OCI-LY1 (cell line): ENCODE data around the gene MS4A1.
A peak's percentile ranks its signal among the peaks of the same experiment; 100 is the strongest.

ENCODE experiments used
- H2AFZ ChIP-seq: fragments of 200-600 bp; sonication (generic), shearing (Covaris generic); 2 replicates; pipeline ENCODE4 v1.6.0; 2014; ENCODE audit warnings: antibody characterized with exemption, mild to moderate bottlenecking, low read length
- H3F3A ChIP-seq: fragments of 200-600 bp; sonication (generic), shearing (Covaris generic); 2 replicates; pipeline ENCODE4 v1.6.0; 2014; ENCODE audit warnings: mild to moderate bottlenecking, antibody characterized with exemption, low read length, moderate library complexity; ENCODE audit not compliant: insufficient read depth
- H3K27ac ChIP-seq: fragments of 200-600 bp; sonication (generic); 2 replicates; pipeline ENCODE4 v1.5.1; 2014; ENCODE audit warnings: low read length, mixed run types, mild to moderate bottlenecking, low read depth; ENCODE audit not compliant: poor library complexity, severe bottlenecking
- H3K27me3 ChIP-seq: fragments of 200-600 bp; sonication (generic); 2 replicates; pipeline ENCODE4 v1.6.0; 2014; ENCODE audit warnings: antibody characterized with exemption, mild to moderate bottlenecking, low read length, moderate library complexity; ENCODE audit not compliant: insufficient read depth
- H3K36me3 ChIP-seq: fragments of 200-600 bp; sonication (generic); 2 replicates; pipeline ENCODE4 v1.6.1; 2014; ENCODE audit warnings: mild to moderate bottlenecking, antibody characterized with exemption, low read length, moderate library complexity, mixed read lengths; ENCODE audit not compliant: insufficient read depth
- H3K4me1 ChIP-seq: fragments of 200-600 bp; sonication (generic); 2 replicates; pipeline ENCODE4 v1.5.1; 2014; ENCODE audit warnings: mild to moderate bottlenecking, low read length, moderate library complexity; ENCODE audit not compliant: insufficient read depth, severe bottlenecking
- H3K4me2 ChIP-seq: fragments of 200-600 bp; sonication (generic), shearing (Covaris generic); 2 replicates; pipeline ENCODE4 v1.6.1; 2014; ENCODE audit warnings: low read length
- H3K4me3 ChIP-seq: fragments of 200-600 bp; sonication (generic); 2 replicates; pipeline ENCODE4 v1.5.1; 2014; ENCODE audit warnings: low read length, low read depth, mild to moderate bottlenecking, mixed read lengths; ENCODE audit not compliant: poor library complexity, severe bottlenecking
- H3K79me2 ChIP-seq: fragments of 200-600 bp; shearing (Covaris generic); 2 replicates; pipeline ENCODE4 v1.6.1; 2016; ENCODE audit warnings: mixed run types, low read length, mixed read lengths; ENCODE audit not compliant: insufficient read depth
- H3K9ac ChIP-seq: fragments of 200-600 bp; sonication (generic), shearing (Covaris generic); 2 replicates; pipeline ENCODE4 v1.6.1; 2014; ENCODE audit warnings: mild to moderate bottlenecking, low read length, mixed read lengths
- H3K9me2 ChIP-seq: fragments of 200-600 bp; sonication (generic), shearing (Covaris generic); 2 replicates; pipeline ENCODE4 v1.6.1; 2014; ENCODE audit warnings: low read depth, mild to moderate bottlenecking, low read length, mixed read lengths
- H3K9me3 ChIP-seq: fragments of 200-600 bp; shearing (Covaris generic); 2 replicates; pipeline ENCODE4 v1.6.1; 2014; ENCODE audit warnings: low read length, mixed read lengths
- H4K20me1 ChIP-seq: fragments of 200-600 bp; sonication (generic), shearing (Covaris generic); 2 replicates; pipeline ENCODE4 v1.6.0; 2016; ENCODE audit warnings: mild to moderate bottlenecking, low read length; ENCODE audit not compliant: insufficient read depth
- CTCF ChIP-seq: fragments of 200-600 bp; sonication (generic), shearing (Covaris generic); IDR thresholded peaks from 2 replicates; pipeline ENCODE4 v1.5.1; 2017; ENCODE audit warnings: mild to moderate bottlenecking, antibody characterized with exemption, low read length, moderate library complexity, mixed read lengths
- EZH2 ChIP-seq: fragments of 200-600 bp; sonication (generic), shearing (Covaris generic); IDR thresholded peaks from 2 replicates; pipeline ENCODE4 v1.8.0; 2017; ENCODE audit warnings: borderline replicate concordance, mixed run types, mild to moderate bottlenecking, antibody characterized with exemption, low read length, moderate library complexity, mixed read lengths

MS4A1 gene

GRCh38 chr11:60455531-60456042 is at the start of gene MS4A1:
TSS of gene MS4A1 (plus strand) at chr11:60455847. CDS start at chr11:60462375, 6,528 bp downstream.
- TF ChIP-seq CTCF (no peak), EZH2 (no peak)
- H3K9ac ChIP-seq: peak within 1 kb of the TSS; percentile 69

GRCh38 chr11:60420015-60420414 is 35.6 kb upstream of the MS4A1 start:
- no peak overlapping the region for H3K9ac ChIP-seq
- no peaks in the 10 kb centered on the region for H3K9me2 ChIP-seq
- no peak overlapping the region for H3K27ac ChIP-seq
- TF ChIP-seq EZH2 (no peak), CTCF (no peak)
- no peaks in the 10 kb centered on the region for H3K4me1 ChIP-seq
- H3K36me3 ChIP-seq: no peaks in the 10 kb centered on the region
- H3K9me3 ChIP-seq: 0 out of 2 replicates have a peak, but pooled peaks cover 3% of the 10 kb centered on the region
- H3K27me3 ChIP-seq: no peaks in the 10 kb centered on the region
- H4K20me1 ChIP-seq: no peaks in the 10 kb centered on the region
- H3K79me2 ChIP-seq: no peaks in the 10 kb centered on the region
- H2AFZ ChIP-seq: no peak overlapping the region
- H3K4me2 ChIP-seq: no peak overlapping the region
- no peak overlapping the region for H3K4me3 ChIP-seq
- H3F3A ChIP-seq: no peaks in the 10 kb centered on the region

More at GRCh38 chr11:60455531-60456042, at the start of gene MS4A1:
- Histone ChIP-seq H3K79me2 (peaks cover 49% of the 10 kb centered on the region), H3K9me3 (no peaks in the 10 kb centered on the region), H3K9me2 (no peaks in the 10 kb centered on the region), H3K27ac (peak within 1 kb of the TSS; percentile 96), H3K4me2 (peak within 1 kb of the TSS; percentile 76), H3F3A (peaks cover 5% of the 10 kb centered on the region; the same call in 1 of the 2 replicates), H4K20me1 (no peaks in the 10 kb centered on the region), H3K4me1 (peaks cover 68% of the 10 kb centered on the region), H2AFZ (peak within 1 kb of the TSS; percentile 12; the same call in 1 of the 2 replicates), H3K27me3 (no peaks in the 10 kb centered on the region), H3K4me3 (peak within 1 kb of the TSS; percentile 69), H3K36me3 (peaks cover 28% of the 10 kb centered on the region; the same call in 1 of the 2 replicates)

GRCh38 chr11:60422609-60423008 is 33.0 kb upstream of the MS4A1 start:
- no peak for TF ChIP-seq EZH2
- no peak for TF ChIP-seq CTCF
- Histone ChIP-seq H3K4me2 (no peak overlapping the region), H3K9ac (no peak overlapping the region), H3K4me1 (no peaks in the 10 kb centered on the region), H3K27ac (no peak overlapping the region), H2AFZ (no peak overlapping the region), H4K20me1 (no peaks in the 10 kb centered on the region), H3K27me3 (no peaks in the 10 kb centered on the region), H3K4me3 (no peak overlapping the region), H3K9me2 (no peaks in the 10 kb centered on the region), H3K36me3 (no peaks in the 10 kb centered on the region), H3F3A (no peaks in the 10 kb centered on the region), H3K79me2 (no peaks in the 10 kb centered on the region), H3K9me3 (0 out of 2 replicates have a peak, but pooled peaks cover 3% of the 10 kb centered on the region)
